ENCODE measurements around the gene HS3ST2.

The HS3ST2 gene

GRCh38 chr16:22813948-22814710, at the start of gene HS3ST2:
HS3ST2 (plus strand) TSS chr16:22814162; CDS start chr16:22814611, 449 bp downstream.
- no peak for FAIRE-seq

GRCh38 chr16:22764662-22765327, 49.2 kb upstream of the HS3ST2 start:
- FAIRE-seq, result no peak

GRCh38 chr16:22765479-22765878, 48.5 kb upstream of the HS3ST2 start:
- no peak for FAIRE-seq

GRCh38 chr16:22770866-22771265, 43.1 kb upstream of the HS3ST2 start:
- FAIRE-seq, result no peak

GRCh38 chr16:22771551-22771950, 42.4 kb upstream of the HS3ST2 start:
- no peak for FAIRE-seq

- no peak for FAIRE-seq
Measured at GRCh38 chr16:22775220-22775922, 38.6 kb upstream of the HS3ST2 start.

GRCh38 chr16:22781480-22781879, 32.5 kb upstream of the HS3ST2 start:
- no peak for FAIRE-seq

GRCh38 chr16:22782314-22782713, 31.6 kb upstream of the HS3ST2 start:
- FAIRE-seq, result no peak

GRCh38 chr16:22784690-22785214, 29.2 kb upstream of the HS3ST2 start:
- FAIRE-seq, result no peak

GRCh38 chr16:22785552-22785951, 28.4 kb upstream of the HS3ST2 start:
- FAIRE-seq, result no peak

- no peak for FAIRE-seq
Measured at GRCh38 chr16:22786284-22786683, 27.7 kb upstream of the HS3ST2 start.

GRCh38 chr16:22786691-22787090, 27.3 kb upstream of the HS3ST2 start:
- FAIRE-seq, result no peak

GRCh38 chr16:22787466-22788192, 26.3 kb upstream of the HS3ST2 start:
- FAIRE-seq, result no peak

GRCh38 chr16:22788193-22788530, 25.8 kb upstream of the HS3ST2 start:
- no peak for FAIRE-seq

GRCh38 chr16:22789281-22789945, 24.5 kb upstream of the HS3ST2 start:
- FAIRE-seq, result no peak

GRCh38 chr16:22797551-22797950, 16.4 kb upstream of the HS3ST2 start:
- FAIRE-seq, result no peak

- FAIRE-seq, result no peak
Measured at GRCh38 chr16:22799113-22799512, 14.8 kb upstream of the HS3ST2 start.

- FAIRE-seq, result no peak
Measured at GRCh38 chr16:22804893-22805292, 9.1 kb upstream of the HS3ST2 start.

GRCh38 chr16:22805326-22805725, 8.6 kb upstream of the HS3ST2 start:
- no peak for FAIRE-seq

GRCh38 chr16:22806811-22807210, 7.2 kb upstream of the HS3ST2 start:
- no peak for FAIRE-seq

- no peak for FAIRE-seq
Measured at GRCh38 chr16:22810226-22810625, 3.7 kb upstream of the HS3ST2 start.

GRCh38 chr16:22813223-22813947, 577 bp upstream of the HS3ST2 start:
- no peak for FAIRE-seq

Measured in colon (tissue), 2 donors.